ENCODE data around the gene LYPD6B. TPM values are rescaled to one million over a fixed set of nuclear protein-coding genes. Genes with fewer than 3 reads are reported as not detected.

The LYPD6B gene
- total RNA-seq, 1 experiment from 2014 or later: 6.1 TPM

DNA sequence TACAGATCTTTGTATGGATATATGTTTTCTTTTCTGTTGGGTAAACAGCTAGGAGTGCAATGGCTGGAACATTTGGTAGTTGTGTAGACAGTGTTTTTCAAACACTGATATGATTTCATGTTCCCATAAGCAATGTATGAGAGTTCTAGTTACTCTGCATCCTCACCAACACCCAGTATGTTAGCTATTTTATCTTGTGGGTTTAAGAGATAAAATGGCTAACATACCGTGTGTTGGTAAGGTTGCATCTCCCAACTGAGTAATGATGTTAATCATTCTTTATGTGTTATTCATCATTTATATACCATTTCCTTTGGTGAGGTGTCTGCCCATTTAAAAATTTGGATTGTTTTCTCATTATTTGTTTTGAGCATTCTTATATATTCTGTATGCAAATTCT, 65.7 kb downstream of the LYPD6B start:
- Histone ChIP-seq H4K20me1 (ENCODE audit: insufficient read depth) (no peaks in the 10 kb centered on the region), H3K4me3 (replicated peaks in 1 of 2; ENCODE audit: low read depth in 1 of 2, low read length in 2 of 2) (no peak overlapping the region), H3K9me2 (ENCODE audit: insufficient read depth) (no peaks in the 10 kb centered on the region), H3K9ac (ENCODE audit: low read length) (no peak overlapping the region), H2AFZ (ENCODE audit: low read depth, low read length, poor library complexity, severe bottlenecking) (no peak overlapping the region), H3K4me2 (ENCODE audit: low read length) (no peak overlapping the region), H3K9me3 (ENCODE audit: control insufficient read depth in 1 of 2, insufficient read depth in 1 of 2, low read depth in 1 of 2, low read length in 2 of 2) (peaks cover 0 to 3% of the 10 kb centered on the region in 2 experiments; a peak in 1 of 4 replicates), H3K79me2 (ENCODE audit: insufficient read depth, low read length) (no peaks in the 10 kb centered on the region), H3K27ac (ENCODE audit: low read depth, low read length) (no peak overlapping the region), H3K36me3 (ENCODE audit: control insufficient read depth in 1 of 2, insufficient read depth in 2 of 2, low read length in 2 of 2) (no peaks in the 10 kb centered on the region), H3K4me1 (ENCODE audit: control insufficient read depth in 1 of 2, insufficient read depth in 2 of 2, low read length in 2 of 2) (peaks cover 3 to 9% of the 10 kb centered on the region in 2 experiments; a peak in 3 of 4 replicates), H3K27me3 (ENCODE audit: insufficient read depth, low read length) (no peaks in the 10 kb centered on the region)
- ChIA-PET RAD21 (ENCODE audit: low non-redundant PET in 1 of 2, low total read pairs in 2 of 2, uncharacterized antibody in 2 of 2, unreplicated experiment in 2 of 2) (no interaction called here), POLR2A (no interaction called here), CTCF (no interaction called here)
- intact Hi-C loops (cut with micrococcal nuclease): no loop called here
- TF ChIP-seq EZH2phosphoT487 (IDR thresholded peaks at IDR 0.05; ENCODE audit: borderline replicate concordance) (no peak), CBX3 (IDR thresholded peaks at IDR 0.05; ENCODE audit: low read depth) (no peak), EZH2 (IDR thresholded peaks at IDR 0.05) (no peak), SRF (IDR thresholded peaks at IDR 0.05; ENCODE audit: low read depth) (no peak), SP1 (IDR thresholded peaks at IDR 0.05; ENCODE audit: low read depth) (no peak), SIN3A (IDR thresholded peaks at IDR 0.05; ENCODE audit: low read depth) (no peak), JUND (IDR thresholded peaks at IDR 0.05) (no peak), FOSL1 (IDR thresholded peaks at IDR 0.05; ENCODE audit: low read depth) (no peak), REST (IDR thresholded peaks at IDR 0.05; ENCODE audit: low read depth) (no peak), CEBPB (IDR thresholded peaks at IDR 0.05; ENCODE audit: low read depth) (no peak), POLR2A (IDR thresholded peaks at IDR 0.05; ENCODE audit: borderline replicate concordance, extremely low read depth, insufficient read depth, insufficient read length) (no peak), ELF1 (IDR thresholded peaks at IDR 0.05; ENCODE audit: borderline replicate concordance, low read depth) (no peak), POLR2AphosphoS5 (IDR thresholded peaks at IDR 0.05; ENCODE audit: low read depth, low read length) (no peak), EGR1 (IDR thresholded peaks at IDR 0.05; ENCODE audit: low read depth) (no peak)
- no TSS peak for BruUV-seq (replicated peaks)
- no peak for ATAC-seq
- DNase-seq (ENCODE audit: low read depth, low spot score): no peak
